ENCODE results near the gene SHB.

SHB gene

DNA sequence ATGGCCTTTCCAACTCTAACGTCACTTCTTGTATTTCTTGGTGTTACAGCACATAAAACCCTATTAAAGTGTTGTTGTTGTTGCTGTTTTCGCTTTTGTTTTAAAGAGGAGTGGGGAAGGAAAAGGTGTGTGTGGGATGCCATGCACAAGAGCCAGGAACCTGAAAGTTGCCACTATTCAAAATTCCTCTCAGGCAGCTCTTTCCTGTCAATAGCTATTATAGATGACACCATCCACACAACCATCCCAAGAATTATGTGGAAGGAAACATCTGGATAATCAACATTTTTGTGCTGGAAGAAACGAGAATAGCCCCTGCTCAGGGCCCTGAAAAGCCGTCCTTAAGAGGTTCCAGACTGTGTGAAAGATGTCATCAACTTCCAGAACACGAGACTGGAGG, 79.3 kb downstream of the SHB start:
- no peak for DNase-seq (ENCODE audit: low read depth)

- no peak for DNase-seq (ENCODE audit: low read depth)
These were observed 80.4 kb downstream of the SHB start for GRCh38 chr9:37988602-37989001.

GRCh38 chr9:37988041-37988440, 81.0 kb downstream of the SHB start:
- no peak for DNase-seq (ENCODE audit: low read depth)

DNA sequence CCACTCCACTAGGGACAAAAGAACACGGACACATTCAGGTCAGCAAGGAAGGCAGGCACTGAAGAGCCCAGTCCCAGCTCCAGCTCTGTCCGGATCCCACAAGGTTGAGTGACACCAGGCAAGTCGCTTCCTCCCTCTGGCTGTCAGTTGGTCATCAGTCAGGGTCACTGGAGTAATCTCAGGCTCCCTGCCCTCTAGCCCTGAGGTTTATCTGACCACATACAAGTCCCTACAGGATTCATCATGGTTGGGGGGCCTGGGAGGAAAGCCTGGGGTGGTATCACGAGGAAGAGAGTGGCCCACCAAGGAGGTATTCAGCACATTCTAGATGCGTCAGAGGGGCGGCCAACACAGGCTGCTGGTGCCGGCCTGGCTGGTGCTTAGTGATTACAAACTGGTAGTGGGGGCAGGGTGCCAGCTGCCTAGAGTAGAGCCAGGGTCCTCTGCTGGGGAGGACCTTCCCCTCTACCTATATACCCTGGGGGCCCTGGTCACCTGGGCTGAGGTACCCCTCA, 81.5 kb downstream of the SHB start:
- DNase-seq (ENCODE audit: low read depth) = no peak

DNA sequence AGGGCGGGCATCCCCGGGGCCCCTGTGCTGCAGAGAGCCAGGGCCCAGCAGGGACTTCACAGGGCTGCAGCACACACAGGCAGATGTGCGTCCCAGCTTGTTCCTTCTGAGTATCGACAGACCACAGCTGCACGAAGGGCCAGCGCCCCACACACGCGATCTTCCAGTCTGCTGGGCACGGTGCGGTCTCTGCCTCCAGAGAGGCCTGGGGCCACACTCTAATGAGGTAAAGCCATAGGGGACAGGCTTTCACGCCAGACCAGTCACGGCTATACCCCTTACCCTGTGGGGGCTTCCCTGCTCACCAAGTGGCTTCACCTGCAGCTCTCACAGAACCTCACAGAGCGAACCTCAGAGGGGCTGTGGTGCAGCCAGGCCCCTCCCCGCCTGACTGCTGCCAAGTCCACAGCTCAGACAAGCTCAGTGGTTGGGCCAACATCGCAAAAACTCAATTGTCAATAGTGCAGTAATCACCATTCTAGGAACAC, 82.2 kb downstream of the SHB start:
- DNase-seq (ENCODE audit: low read depth) = no peak

DNA sequence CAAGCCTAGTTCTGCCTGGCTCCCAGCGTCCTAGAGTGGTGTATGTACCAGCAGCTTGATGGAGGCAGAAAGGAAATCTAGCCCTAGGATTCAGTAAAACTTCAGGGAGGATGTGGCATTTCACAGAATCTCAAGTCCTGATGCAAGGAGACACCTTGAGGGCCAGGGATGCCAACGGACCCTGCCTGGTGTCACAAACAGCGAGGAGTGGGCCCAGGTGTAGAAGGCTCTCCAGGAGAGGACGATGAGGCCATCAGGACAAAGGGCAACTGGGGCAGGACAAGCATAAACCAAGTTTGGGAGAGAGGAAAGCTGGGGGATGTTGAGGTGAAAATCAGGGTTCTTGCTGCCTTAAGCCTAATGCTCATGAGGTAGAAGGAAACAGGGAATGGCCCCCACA, 83.0 kb downstream of the SHB start:
- DNase-seq (ENCODE audit: low read depth) = no peak

GRCh38 chr9:37984672-37985611, 84.1 kb downstream of the SHB start:
- no peak for DNase-seq (ENCODE audit: low read depth)

- DNase-seq (ENCODE audit: low read depth) = no peak
These were observed 84.8 kb downstream of the SHB start for GRCh38 chr9:37984278-37984671.

GRCh38 chr9:37983381-37984067, 85.5 kb downstream of the SHB start:
- DNase-seq (ENCODE audit: low read depth) = no peak

GRCh38 chr9:37979844-37980243, 89.2 kb downstream of the SHB start:
- no peak for DNase-seq (ENCODE audit: low read depth)

DNA sequence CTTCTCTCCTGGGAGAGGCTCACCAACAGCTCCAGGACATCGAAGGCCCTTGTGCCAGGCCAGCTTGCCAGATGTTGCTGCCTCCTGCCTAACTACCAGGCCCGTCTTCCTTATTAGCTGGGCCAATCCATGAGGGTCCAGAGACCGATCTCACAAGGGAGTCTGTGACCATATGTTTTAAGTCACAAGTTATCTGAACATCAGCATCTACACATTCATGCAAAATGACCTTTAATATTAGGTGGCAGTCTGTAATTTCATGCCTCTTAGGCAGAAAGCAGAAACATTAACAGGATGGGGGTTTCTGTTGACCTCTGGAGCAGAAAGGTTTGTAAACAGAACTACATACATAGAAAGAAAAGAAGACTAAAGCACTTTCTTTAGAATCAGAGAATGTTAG, 90.0 kb downstream of the SHB start:
- no peak for DNase-seq (ENCODE audit: low read depth)

DNA sequence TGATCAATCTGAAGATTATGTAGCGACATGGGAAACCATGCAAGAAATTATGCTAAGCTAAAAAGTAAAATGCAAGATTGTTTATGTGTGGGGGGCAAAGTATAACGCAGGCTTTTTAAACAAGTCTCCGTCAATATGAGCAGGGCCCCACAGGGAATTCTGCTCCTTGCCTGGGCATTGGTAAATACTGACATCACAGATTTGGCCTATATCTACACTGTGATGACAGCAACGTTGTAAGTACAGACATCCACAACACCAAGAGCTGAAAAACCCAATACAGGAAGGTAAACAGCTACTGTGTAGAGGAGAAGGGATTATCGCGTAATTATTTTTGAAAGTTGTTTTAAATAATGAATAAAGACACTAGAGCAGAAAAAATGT, 90.6 kb downstream of the SHB start:
- no peak for DNase-seq (ENCODE audit: low read depth)

DNA sequence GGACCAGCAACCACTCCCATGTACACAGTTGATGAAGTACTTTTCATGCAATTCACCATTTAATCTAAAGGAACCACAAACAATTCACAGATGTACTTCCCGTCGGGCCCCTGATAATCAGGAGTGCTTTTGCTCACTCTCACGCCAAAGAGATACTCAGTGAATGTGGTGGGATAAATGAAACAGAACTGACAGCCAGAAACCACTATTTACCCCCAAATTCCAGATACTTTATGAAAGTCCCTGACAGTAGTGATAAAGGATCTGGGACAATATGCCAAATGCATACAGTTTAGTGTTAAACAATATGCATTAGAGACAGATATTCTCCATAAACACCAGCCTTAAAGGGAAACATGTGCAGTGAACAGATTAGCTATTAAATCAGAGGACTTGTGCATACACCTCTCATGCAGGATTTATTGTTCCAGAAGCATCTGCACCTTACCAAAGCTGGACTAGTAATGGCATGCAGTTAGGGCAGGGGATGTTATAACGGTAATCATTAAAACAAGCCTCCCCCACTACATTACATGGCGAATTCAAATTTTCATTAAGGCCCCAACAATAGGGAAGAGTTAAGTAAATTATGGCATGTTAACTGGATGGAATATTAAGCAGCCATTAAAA, 91.1 kb downstream of the SHB start:
- no peak for DNase-seq (ENCODE audit: low read depth)

DNA sequence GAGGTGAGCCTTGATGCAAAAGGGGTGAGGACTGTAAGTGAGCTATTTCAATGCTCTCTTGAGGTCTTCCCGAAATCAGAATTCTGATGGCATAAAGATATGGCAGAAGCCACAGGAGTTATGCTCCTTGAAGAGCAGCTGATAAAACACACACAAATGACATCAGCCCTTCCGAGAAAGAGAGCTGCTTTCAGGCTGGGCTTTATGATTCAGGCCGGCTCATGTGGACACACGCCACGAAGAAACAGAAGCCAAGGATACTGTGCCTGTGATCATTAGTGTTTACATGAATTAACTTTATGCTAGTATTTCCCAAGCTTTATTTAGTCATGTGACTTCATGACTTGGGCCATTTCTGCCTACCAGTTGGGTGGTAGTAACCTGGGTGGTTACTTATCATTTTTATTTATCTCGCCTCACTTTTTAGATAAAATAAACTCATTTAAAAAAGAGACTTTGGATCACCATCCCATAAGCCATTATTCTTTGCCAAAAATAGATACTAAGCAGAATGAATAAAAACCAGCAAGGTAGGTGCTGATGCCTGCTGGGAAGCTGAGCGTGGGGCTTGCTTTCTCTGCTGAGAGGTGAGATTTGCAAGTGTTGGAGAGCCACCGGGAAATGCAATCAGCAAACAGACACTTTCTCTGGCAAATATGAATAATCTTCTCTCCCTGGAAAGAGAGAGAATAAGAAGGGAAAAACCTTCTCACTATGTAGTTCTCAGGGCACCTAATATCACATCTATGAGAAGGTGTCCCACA, 92.1 kb downstream of the SHB start:
- no peak for DNase-seq (ENCODE audit: low read depth)

DNA sequence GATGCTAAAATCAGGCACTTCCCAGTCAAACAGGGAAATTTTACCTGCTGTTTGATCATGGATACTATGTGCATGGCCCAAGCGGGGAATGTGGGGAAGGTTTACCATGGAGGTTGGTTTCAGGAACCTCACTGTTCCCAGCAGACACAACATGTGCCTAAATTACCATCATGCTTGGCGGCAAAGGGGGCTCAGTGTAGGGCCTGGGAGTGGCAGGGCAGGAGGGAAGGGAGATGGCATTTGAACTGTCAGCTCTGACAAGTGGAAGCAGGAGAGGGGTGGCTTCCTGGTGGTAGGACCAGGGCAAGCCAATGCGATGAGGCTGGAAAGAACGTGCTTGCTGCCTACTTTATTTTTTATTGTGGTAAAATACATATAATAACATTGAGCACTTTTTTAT, 93.4 kb downstream of the SHB start:
- DNase-seq (ENCODE audit: low read depth) = no peak

DNA sequence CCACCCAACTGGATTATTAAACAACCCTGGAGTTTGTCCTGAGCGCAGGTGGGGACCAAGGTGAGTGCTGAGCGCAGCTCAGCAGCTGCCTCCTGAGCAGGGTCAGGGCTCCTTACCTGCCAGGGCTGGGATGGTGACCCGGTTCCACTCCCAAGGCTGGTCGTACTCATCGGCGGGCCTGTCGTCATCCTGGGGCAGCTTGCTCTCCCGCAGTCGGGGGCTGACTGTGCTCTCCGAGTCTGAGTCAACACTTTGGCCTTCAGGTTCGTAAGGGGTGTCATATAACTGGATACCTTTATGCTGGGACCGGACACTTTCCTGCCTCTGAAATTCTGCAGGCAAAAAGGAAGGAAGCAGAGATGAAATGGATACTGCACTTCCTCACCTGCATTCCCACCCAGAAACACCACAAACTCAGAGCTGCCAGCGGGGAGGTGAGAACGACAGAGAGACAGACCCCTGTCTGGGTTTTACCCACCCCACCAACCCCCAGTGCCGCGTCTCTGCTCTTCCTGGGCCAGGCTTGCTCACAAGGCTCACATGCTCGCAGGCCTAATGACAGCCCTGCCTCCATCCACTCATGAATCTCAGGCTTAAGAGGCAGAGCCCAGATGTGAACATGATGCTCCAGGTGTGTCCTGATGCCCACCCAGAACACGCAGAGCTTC, 94.4 kb downstream of the SHB start:
- no peak for DNase-seq (ENCODE audit: low read depth)

- no peak for DNase-seq (ENCODE audit: low read depth)
These were observed 96.6 kb downstream of the SHB start for GRCh38 chr9:37972351-37972848.

GRCh38 chr9:37971691-37972090, 97.3 kb downstream of the SHB start:
- DNase-seq (ENCODE audit: low read depth) = no peak

DNA sequence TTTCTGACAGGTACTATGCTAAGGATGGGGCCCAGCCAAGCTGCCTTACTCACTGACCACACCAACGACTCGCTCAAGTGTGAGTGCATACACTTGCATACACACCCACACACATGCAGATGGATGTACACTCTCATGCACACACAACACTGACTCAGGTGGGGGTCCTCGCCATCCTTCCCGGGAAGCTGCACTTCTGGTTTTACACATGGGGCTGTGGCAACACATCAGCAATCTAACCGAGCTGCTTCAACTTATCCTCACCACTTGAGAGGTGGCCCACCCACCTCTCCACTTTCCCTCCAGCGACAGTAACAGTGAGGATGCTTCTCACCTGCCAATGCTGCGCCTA, 97.9 kb downstream of the SHB start:
- no peak for DNase-seq (ENCODE audit: low read depth)

GRCh38 chr9:37970301-37971107, 98.5 kb downstream of the SHB start:
- no peak for DNase-seq (ENCODE audit: low read depth)
